ENCODE data around the gene LPCAT1. TPM values are rescaled to one million over a fixed set of nuclear protein-coding genes. Genes with fewer than 3 reads are reported as not detected.

Gene LPCAT1
- total and polyA plus RNA-seq, 2 experiments from 2014 or later = 78.0 to 255 TPM

DNA sequence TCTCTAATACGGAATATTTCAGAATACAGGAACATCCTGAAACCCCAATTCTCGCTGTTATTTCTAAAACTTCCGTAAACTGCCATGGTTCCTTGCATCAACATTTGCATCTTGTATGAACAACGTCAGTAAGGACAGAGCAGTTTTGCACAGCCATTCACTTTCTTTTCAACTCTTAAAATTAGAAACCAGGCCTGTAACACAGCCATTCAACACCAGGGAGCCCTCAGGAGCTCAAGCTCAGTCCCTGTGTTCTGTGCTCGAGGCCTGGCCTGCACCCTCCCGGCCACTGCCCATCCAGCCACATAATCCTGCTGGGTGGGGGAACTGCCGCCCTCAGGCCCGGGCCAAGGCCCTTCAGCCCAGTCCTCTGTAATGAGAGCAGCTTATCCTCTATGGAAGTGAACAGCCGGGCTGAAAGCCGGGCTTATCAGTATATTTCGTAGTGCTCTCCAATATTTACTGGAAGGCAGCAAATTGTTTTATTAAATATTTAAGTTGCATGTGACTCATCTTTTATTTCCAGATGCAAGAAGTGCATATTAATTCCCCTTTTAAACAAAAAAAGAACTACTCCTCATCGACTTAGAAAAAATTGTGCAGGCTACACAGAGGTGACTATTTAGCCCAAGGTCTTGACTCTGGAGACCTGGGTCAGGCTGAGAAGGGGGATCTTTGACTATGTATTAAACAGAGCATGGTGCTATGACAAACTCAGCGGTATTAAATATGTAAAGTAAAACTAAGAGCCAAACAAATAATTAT lies 45.3 kb downstream of the LPCAT1 start:
- Histone ChIP-seq H3F3A (replicated peaks; ENCODE audit: low read depth) (peaks cover 11% of the 10 kb centered on the region; the same call in 1 of the 2 replicates), H3K36me3 (ENCODE audit: insufficient read depth) (peaks cover 22% of the 10 kb centered on the region), H3K27ac (ENCODE audit: low read depth) (no peak overlapping the region), H3K4me1 (ENCODE audit: insufficient read depth) (no peaks in the 10 kb centered on the region), H2AFZ (no peak overlapping the region), H4K20me1 (replicated peaks; ENCODE audit: insufficient read depth) (peaks cover 9% of the 10 kb centered on the region; the same call in 1 of the 2 replicates), H3K79me2 (replicated peaks; ENCODE audit: insufficient read depth) (peaks cover 11% of the 10 kb centered on the region; the same call in 1 of the 2 replicates), H3K9me2 (ENCODE audit: insufficient read depth) (no peaks in the 10 kb centered on the region), H3K4me2 (no peak overlapping the region), H3K27me3 (ENCODE audit: insufficient read depth) (no peaks in the 10 kb centered on the region), H3K4me3 (no peak overlapping the region)
- Mint-ChIP-seq H3K27me3 (ENCODE audit: insufficient read depth, low read depth, poor library complexity) (peaks cover 15% of the 10 kb centered on the region), H3K9me3 (no peaks in the 10 kb centered on the region; the same call in 2 of the 3 replicates), H3K4me3 (no peak overlapping the region), H3K36me3 (ENCODE audit: low read depth) (peaks cover 70% of the 10 kb centered on the region), H3K4me1 (peaks cover 5% of the 10 kb centered on the region; the same call in 1 of the 3 replicates), H3K27ac (no peak overlapping the region)
- ATAC-seq (no peak), DNase-seq (ENCODE audit: low spot score) (no peak)
- no peak for TF ChIP-seq CREB1 (CRISPR knock-in tag; IDR thresholded peaks at IDR 0.05; ENCODE audit: low read depth)
- TF ChIP-seq CTCF (conservative IDR thresholded peaks at IDR 0.05; ENCODE audit: low read depth in 2 of 2) = no peak
- TF ChIP-seq POLR2AphosphoS5 (IDR thresholded peaks at IDR 0.05; ENCODE audit: low read depth) = no peak
- TF ChIP-seq ZNF114 (CRISPR knock-in tag; IDR thresholded peaks at IDR 0.05) = no peak
- TF ChIP-seq EZH2 (IDR thresholded peaks at IDR 0.05; ENCODE audit: low read depth, unreplicated experiment) = no peak
- TF ChIP-seq REST (IDR thresholded peaks at IDR 0.05; ENCODE audit: unreplicated experiment) = no peak
- no peak for TF ChIP-seq STAT1 (IDR thresholded peaks at IDR 0.05; ENCODE audit: unreplicated experiment)
- TF ChIP-seq, protein P1, sequence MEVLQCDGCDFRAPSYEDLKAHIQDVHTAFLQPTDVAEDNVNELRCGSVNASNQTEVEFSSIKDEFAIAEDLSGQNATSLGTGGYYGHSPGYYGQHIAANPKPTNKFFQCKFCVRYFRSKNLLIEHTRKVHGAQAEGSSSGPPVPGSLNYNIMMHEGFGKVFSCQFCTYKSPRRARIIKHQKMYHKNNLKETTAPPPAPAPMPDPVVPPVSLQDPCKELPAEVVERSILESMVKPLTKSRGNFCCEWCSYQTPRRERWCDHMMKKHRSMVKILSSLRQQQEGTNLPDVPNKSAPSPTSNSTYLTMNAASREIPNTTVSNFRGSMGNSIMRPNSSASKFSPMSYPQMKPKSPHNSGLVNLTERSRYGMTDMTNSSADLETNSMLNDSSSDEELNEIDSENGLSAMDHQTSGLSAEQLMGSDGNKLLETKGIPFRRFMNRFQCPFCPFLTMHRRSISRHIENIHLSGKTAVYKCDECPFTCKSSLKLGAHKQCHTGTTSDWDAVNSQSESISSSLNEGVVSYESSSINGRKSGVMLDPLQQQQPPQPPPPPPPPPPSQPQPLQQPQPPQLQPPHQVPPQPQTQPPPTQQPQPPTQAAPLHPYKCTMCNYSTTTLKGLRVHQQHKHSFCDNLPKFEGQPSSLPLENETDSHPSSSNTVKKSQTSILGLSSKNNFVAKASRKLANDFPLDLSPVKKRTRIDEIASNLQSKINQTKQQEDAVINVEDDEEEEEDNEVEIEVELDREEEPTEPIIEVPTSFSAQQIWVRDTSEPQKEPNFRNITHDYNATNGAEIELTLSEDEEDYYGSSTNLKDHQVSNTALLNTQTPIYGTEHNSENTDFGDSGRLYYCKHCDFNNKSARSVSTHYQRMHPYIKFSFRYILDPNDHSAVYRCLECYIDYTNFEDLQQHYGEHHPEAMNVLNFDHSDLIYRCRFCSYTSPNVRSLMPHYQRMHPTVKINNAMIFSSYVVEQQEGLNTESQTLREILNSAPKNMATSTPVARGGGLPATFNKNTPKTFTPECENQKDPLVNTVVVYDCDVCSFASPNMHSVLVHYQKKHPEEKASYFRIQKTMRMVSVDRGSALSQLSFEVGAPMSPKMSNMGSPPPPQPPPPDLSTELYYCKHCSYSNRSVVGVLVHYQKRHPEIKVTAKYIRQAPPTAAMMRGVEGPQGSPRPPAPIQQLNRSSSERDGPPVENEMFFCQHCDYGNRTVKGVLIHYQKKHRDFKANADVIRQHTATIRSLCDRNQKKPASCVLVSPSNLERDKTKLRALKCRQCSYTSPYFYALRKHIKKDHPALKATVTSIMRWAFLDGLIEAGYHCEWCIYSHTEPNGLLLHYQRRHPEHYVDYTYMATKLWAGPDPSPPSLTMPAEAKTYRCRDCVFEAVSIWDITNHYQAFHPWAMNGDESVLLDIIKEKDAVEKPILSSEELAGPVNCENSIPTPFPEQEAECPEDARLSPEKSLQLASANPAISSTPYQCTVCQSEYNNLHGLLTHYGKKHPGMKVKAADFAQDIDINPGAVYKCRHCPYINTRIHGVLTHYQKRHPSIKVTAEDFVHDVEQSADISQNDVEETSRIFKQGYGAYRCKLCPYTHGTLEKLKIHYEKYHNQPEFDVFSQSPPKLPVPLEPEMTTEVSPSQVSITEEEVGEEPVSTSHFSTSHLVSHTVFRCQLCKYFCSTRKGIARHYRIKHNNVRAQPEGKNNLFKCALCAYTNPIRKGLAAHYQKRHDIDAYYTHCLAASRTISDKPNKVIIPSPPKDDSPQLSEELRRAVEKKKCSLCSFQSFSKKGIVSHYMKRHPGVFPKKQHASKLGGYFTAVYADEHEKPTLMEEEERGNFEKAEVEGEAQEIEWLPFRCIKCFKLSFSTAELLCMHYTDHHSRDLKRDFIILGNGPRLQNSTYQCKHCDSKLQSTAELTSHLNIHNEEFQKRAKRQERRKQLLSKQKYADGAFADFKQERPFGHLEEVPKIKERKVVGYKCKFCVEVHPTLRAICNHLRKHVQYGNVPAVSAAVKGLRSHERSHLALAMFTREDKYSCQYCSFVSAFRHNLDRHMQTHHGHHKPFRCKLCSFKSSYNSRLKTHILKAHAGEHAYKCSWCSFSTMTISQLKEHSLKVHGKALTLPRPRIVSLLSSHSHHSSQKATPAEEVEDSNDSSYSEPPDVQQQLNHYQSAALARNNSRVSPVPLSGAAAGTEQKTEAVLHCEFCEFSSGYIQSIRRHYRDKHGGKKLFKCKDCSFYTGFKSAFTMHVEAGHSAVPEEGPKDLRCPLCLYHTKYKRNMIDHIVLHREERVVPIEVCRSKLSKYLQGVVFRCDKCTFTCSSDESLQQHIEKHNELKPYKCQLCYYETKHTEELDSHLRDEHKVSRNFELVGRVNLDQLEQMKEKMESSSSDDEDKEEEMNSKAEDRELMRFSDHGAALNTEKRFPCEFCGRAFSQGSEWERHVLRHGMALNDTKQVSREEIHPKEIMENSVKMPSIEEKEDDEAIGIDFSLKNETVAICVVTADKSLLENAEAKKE (CRISPR knock-in tag; IDR thresholded peaks at IDR 0.05) = no peak
- TF ChIP-seq JUNB (IDR thresholded peaks at IDR 0.05; ENCODE audit: unreplicated experiment) = no peak
- TF ChIP-seq NANOG (IDR thresholded peaks at IDR 0.05; ENCODE audit: borderline replicate concordance) = no peak
- TF ChIP-seq, protein P2, sequence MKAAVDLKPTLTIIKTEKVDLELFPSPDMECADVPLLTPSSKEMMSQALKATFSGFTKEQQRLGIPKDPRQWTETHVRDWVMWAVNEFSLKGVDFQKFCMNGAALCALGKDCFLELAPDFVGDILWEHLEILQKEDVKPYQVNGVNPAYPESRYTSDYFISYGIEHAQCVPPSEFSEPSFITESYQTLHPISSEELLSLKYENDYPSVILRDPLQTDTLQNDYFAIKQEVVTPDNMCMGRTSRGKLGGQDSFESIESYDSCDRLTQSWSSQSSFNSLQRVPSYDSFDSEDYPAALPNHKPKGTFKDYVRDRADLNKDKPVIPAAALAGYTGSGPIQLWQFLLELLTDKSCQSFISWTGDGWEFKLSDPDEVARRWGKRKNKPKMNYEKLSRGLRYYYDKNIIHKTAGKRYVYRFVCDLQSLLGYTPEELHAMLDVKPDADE (IDR thresholded peaks at IDR 0.05) = no peak
- no peak for TF ChIP-seq ZNF331 (CRISPR knock-in tag; IDR thresholded peaks at IDR 0.05; ENCODE audit: low read depth)
- TF ChIP-seq EZH2phosphoT487 (IDR thresholded peaks at IDR 0.05; ENCODE audit: unreplicated experiment) = no peak

Data from GM23338 (cell line).